Measurements from ENCODE around the gene MRGPRG.

GRCh38 chr11:3186166-3186953 lies 32.3 kb downstream of the MRGPRG start:
- TF ChIP-seq, protein P1, sequence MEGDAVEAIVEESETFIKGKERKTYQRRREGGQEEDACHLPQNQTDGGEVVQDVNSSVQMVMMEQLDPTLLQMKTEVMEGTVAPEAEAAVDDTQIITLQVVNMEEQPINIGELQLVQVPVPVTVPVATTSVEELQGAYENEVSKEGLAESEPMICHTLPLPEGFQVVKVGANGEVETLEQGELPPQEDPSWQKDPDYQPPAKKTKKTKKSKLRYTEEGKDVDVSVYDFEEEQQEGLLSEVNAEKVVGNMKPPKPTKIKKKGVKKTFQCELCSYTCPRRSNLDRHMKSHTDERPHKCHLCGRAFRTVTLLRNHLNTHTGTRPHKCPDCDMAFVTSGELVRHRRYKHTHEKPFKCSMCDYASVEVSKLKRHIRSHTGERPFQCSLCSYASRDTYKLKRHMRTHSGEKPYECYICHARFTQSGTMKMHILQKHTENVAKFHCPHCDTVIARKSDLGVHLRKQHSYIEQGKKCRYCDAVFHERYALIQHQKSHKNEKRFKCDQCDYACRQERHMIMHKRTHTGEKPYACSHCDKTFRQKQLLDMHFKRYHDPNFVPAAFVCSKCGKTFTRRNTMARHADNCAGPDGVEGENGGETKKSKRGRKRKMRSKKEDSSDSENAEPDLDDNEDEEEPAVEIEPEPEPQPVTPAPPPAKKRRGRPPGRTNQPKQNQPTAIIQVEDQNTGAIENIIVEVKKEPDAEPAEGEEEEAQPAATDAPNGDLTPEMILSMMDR (IDR thresholded peaks at IDR 0.05 in 8 of 11, conservative IDR thresholded peaks at IDR 0.05 in 3 of 11): no peak
- TF ChIP-seq POLR2A (IDR thresholded peaks at IDR 0.05): no peak

All from spleen (tissue), 7 donors.